HG03139 (cell line): ENCODE measurements around the gene SYNE2.
"Not testable (repeated sequence)": the region's sequence is repeated elsewhere in the genome, so short reads cannot be mapped to it uniquely, and the experiment has no call there.

Source experiments
- ATAC-seq: cut with Tn5 transposase; IDR thresholded peaks from one replicate; pipeline ENCODE4 v1.9.1; 2021; ENCODE audit not compliant: unreplicated experiment

SYNE2 gene

GRCh38 chr14:64012720-64013119 lies 159.9 kb downstream of the SYNE2 start:
- no peak for ATAC-seq

- ATAC-seq: no peak
Measured at GRCh38 chr14:64025479-64025878, 172.7 kb downstream of the SYNE2 start.

- ATAC-seq: no peak
Measured at GRCh38 chr14:64026600-64026999, 173.8 kb downstream of the SYNE2 start.

GRCh38 chr14:64035143-64035542 lies 182.3 kb downstream of the SYNE2 start:
- no peak for ATAC-seq

- not testable (repeated sequence) for ATAC-seq
Measured at GRCh38 chr14:64037869-64038745, 185.3 kb downstream of the SYNE2 start.

- no peak for ATAC-seq
Measured at GRCh38 chr14:64038841-64039542, 186.2 kb downstream of the SYNE2 start.

- no peak for ATAC-seq
Measured at GRCh38 chr14:64040044-64040443, 187.2 kb downstream of the SYNE2 start.

- not testable (repeated sequence) for ATAC-seq
Measured at GRCh38 chr14:64043296-64043695, 190.5 kb downstream of the SYNE2 start.

GRCh38 chr14:64045091-64045490 lies 192.3 kb downstream of the SYNE2 start:
- ATAC-seq: no peak

GRCh38 chr14:64049616-64050381 lies 197.0 kb downstream of the SYNE2 start:
- ATAC-seq: no peak

GRCh38 chr14:64053694-64054669 lies 201.2 kb downstream of the SYNE2 start:
- ATAC-seq: no peak

- ATAC-seq: no peak
Measured at GRCh38 chr14:64059454-64060198, 206.8 kb downstream of the SYNE2 start.

GRCh38 chr14:64060199-64060545 lies 207.4 kb downstream of the SYNE2 start:
- no peak for ATAC-seq

GRCh38 chr14:64060648-64061096 lies 207.9 kb downstream of the SYNE2 start:
- ATAC-seq: no peak

GRCh38 chr14:64061115-64061514 lies 208.3 kb downstream of the SYNE2 start:
- ATAC-seq: no peak

GRCh38 chr14:64061706-64062105 lies 208.9 kb downstream of the SYNE2 start:
- no peak for ATAC-seq

- no peak for ATAC-seq
Measured at GRCh38 chr14:64062381-64063115, 209.7 kb downstream of the SYNE2 start.

GRCh38 chr14:64064447-64064846 lies 211.6 kb downstream of the SYNE2 start:
- ATAC-seq: no peak
